ENCODE data around the gene ZNF407.

ZNF407 gene

GRCh38 chr18:74699455-74699854 lies 101.8 kb downstream of the ZNF407 start:
- DNase-seq (ENCODE audit: low read depth): no peak
- TF ChIP-seq CTCF (IDR thresholded peaks at IDR 0.05; ENCODE audit: control insufficient read depth, insufficient read depth, low read depth, low read length, missing control alignments): no peak
- H3K4me3 ChIP-seq (ENCODE audit: control insufficient read depth, low read depth, low read length): no peak overlapping the region

- H3K4me3 ChIP-seq (ENCODE audit: control insufficient read depth, low read depth, low read length): no peak overlapping the region
- DNase-seq (ENCODE audit: low read depth): no peak
- TF ChIP-seq CTCF (IDR thresholded peaks at IDR 0.05; ENCODE audit: control insufficient read depth, insufficient read depth, low read depth, low read length, missing control alignments): no peak
These were observed 105.3 kb downstream of the ZNF407 start for GRCh38 chr18:74702950-74703349.

- no peak for DNase-seq (ENCODE audit: low read depth)
- H3K4me3 ChIP-seq (ENCODE audit: control insufficient read depth, low read depth, low read length): no peak overlapping the region
- no peak for TF ChIP-seq CTCF (IDR thresholded peaks at IDR 0.05; ENCODE audit: control insufficient read depth, insufficient read depth, low read depth, low read length, missing control alignments)
These were observed 110.5 kb downstream of the ZNF407 start for GRCh38 chr18:74708169-74708568.

- no peak for DNase-seq (ENCODE audit: low read depth)
- no peak overlapping the region for H3K4me3 ChIP-seq (ENCODE audit: control insufficient read depth, low read depth, low read length)
- TF ChIP-seq CTCF (IDR thresholded peaks at IDR 0.05; ENCODE audit: control insufficient read depth, insufficient read depth, low read depth, low read length, missing control alignments): no peak
These were observed 111.8 kb downstream of the ZNF407 start for GRCh38 chr18:74709452-74709851.

- no peak for DNase-seq (ENCODE audit: low read depth)
- H3K4me3 ChIP-seq (ENCODE audit: control insufficient read depth, low read depth, low read length): no peak overlapping the region
- TF ChIP-seq CTCF (IDR thresholded peaks at IDR 0.05; ENCODE audit: control insufficient read depth, insufficient read depth, low read depth, low read length, missing control alignments): no peak
These were observed 116.5 kb downstream of the ZNF407 start for GRCh38 chr18:74714120-74714519.

- H3K4me3 ChIP-seq (ENCODE audit: control insufficient read depth, low read depth, low read length): no peak overlapping the region
- no peak for TF ChIP-seq CTCF (IDR thresholded peaks at IDR 0.05; ENCODE audit: control insufficient read depth, insufficient read depth, low read depth, low read length, missing control alignments)
- DNase-seq (ENCODE audit: low read depth): no peak
These were observed 117.1 kb downstream of the ZNF407 start for GRCh38 chr18:74714791-74715190.

GRCh38 chr18:74715306-74715705 lies 117.6 kb downstream of the ZNF407 start:
- DNase-seq (ENCODE audit: low read depth): no peak
- no peak for TF ChIP-seq CTCF (IDR thresholded peaks at IDR 0.05; ENCODE audit: control insufficient read depth, insufficient read depth, low read depth, low read length, missing control alignments)
- no peak overlapping the region for H3K4me3 ChIP-seq (ENCODE audit: control insufficient read depth, low read depth, low read length)
